ENCODE data around the gene PLET1.

PLET1 gene

DNA sequence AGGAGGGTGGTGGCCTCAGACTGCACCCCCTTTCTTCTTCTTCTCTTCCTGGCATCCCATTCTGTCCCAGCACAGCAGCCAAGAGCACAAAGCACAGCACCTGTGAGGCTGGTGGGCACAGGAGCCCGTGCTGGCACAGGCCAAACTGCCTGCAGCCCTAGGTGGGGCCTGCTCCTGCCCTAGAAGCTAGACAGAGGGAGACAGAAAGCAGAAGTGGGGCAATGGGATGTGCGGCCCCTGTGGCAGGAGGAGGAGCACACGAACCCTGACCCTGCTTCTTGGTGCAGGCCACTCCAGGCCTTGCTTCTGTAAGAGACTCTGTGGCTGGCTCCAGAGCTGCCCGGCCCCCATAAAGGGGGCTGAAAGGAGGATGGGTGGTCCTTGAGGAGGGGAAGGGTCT is 38.4 kb downstream of the PLET1 start:
- DNase-seq (ENCODE audit: extremely low read depth, low read depth) = no peak
- no peak overlapping the region for H3K4me3 ChIP-seq (replicated peaks; ENCODE audit: low read depth, low read length)
- TF ChIP-seq, protein P1, sequence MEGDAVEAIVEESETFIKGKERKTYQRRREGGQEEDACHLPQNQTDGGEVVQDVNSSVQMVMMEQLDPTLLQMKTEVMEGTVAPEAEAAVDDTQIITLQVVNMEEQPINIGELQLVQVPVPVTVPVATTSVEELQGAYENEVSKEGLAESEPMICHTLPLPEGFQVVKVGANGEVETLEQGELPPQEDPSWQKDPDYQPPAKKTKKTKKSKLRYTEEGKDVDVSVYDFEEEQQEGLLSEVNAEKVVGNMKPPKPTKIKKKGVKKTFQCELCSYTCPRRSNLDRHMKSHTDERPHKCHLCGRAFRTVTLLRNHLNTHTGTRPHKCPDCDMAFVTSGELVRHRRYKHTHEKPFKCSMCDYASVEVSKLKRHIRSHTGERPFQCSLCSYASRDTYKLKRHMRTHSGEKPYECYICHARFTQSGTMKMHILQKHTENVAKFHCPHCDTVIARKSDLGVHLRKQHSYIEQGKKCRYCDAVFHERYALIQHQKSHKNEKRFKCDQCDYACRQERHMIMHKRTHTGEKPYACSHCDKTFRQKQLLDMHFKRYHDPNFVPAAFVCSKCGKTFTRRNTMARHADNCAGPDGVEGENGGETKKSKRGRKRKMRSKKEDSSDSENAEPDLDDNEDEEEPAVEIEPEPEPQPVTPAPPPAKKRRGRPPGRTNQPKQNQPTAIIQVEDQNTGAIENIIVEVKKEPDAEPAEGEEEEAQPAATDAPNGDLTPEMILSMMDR (IDR thresholded peaks at IDR 0.05; ENCODE audit: low read depth, low read length, missing control alignments) = no peak

DNA sequence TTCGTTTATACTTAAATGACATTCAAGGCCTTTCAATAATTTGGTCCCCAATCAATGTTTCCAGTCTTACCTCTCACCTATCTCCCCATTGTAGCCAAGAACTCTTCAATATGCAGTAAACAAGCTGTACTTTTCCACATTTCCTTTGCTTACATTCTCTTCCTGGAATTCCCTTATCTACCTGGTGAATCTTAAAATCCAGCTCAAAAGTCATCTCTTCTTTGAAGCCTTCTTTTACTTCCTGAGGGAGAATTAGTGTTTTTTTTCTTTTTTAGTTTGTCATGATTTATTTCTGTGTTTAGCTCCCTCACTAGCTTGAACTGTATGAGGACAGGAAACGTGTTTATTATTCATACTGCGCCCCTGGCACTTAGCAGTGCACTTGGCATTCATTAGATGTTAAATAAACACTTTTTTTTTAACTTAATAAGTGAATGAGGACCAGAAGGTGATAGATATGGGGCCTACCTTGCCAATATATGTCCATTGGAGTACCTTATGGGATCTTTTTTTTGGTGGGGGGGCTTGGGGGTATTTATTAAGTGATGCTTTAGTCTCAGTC is 39.3 kb downstream of the PLET1 start:
- H3K4me3 ChIP-seq (replicated peaks; ENCODE audit: low read depth, low read length) = no peak overlapping the region
- TF ChIP-seq, protein P1 (IDR thresholded peaks at IDR 0.05; ENCODE audit: low read depth, low read length, missing control alignments) = no peak
- DNase-seq (ENCODE audit: extremely low read depth, low read depth) = no peak

DNA sequence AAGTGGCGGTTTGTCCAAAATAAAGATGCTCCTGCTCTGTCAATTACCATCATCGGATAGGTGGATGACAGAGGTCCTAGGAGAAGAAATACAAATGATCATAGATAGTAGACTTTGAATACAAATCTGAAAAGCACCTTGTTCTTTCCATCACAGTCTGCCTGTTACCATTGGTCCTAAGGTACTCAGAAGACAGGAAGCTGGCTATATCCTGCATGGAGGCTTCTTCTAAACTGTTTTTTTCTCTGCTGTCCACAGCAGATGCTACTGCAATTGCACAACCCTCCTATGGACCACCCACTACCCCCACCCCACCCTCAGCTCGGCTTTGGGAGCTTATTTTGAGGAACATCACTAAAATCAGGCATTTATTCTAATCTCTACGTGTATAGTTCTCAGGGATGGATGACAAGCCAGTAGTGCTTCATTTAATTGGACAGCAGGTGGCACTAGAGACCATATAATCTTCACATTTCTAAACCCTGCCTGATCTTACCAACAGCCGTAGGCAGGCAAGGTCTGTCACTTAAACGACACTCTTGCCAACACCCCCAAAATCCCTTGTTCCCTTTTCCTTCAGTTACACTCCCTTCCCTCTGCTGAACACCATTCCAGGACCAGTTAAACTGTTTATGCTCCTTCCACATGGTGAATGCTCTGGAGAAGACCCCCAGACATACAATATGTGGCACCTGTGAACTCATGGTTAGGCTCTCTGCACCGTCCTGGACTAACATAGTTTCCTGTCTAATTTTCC is 41.0 kb downstream of the PLET1 start:
- no peak overlapping the region for H3K4me3 ChIP-seq (replicated peaks; ENCODE audit: low read depth, low read length)
- peak; percentile 70 for DNase-seq (ENCODE audit: extremely low read depth, low read depth)
- TF ChIP-seq, protein P1 (IDR thresholded peaks at IDR 0.05; ENCODE audit: low read depth, low read length, missing control alignments) = peak; percentile 53

DNA sequence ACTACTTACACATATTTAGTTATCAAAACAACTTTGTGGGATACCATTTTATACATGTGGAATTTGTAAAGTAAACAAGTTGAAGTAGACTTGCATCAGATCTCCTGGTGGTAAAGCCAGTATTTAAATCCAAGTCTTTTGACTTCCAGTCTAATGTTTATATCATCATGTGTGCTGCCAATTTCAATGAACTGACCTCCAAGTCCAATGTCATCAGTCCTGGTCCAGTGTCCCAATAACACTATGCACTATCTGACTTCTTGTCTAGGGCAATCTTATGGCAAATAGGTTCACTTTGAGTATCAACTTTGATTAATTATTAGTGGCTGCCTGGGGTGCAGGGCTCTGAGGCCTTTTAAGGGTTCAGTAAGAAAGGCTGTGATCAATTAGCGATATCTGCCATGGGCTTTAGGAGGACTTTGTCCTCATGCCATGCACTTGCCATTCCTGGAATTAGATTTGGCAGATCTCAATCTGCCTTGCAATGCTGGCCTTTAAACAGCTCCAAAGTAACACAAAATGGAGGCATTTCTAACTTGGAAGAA is 44.0 kb downstream of the PLET1 start:
- TF ChIP-seq, protein P1 (IDR thresholded peaks at IDR 0.05; ENCODE audit: low read depth, low read length, missing control alignments) = no peak
- DNase-seq (ENCODE audit: extremely low read depth, low read depth) = no peak
- H3K4me3 ChIP-seq (replicated peaks; ENCODE audit: low read depth, low read length) = no peak overlapping the region

DNA sequence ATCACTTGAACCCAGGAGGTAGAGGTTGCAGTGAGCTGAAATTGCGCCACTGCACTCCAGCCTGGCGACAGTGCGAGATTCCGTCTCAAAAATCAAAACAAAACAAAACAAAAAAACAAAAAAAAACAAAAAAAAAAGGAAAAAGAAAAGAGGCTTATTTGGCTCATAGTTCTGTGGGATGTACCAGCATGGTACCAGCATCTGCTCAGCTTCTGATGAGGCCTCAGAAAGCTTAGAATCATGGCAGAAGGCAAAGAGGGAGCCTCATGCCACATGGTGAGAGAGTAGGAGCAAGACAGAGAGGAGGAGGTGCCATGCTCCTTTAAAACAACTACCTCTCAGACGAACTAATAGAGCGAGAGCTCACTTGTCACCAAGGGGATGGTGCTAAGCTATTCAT is 45.0 kb downstream of the PLET1 start:
- no peak overlapping the region for H3K4me3 ChIP-seq (replicated peaks; ENCODE audit: low read depth, low read length)
- TF ChIP-seq, protein P1 (IDR thresholded peaks at IDR 0.05; ENCODE audit: low read depth, low read length, missing control alignments) = no peak
- no peak for DNase-seq (ENCODE audit: extremely low read depth, low read depth)

DNA sequence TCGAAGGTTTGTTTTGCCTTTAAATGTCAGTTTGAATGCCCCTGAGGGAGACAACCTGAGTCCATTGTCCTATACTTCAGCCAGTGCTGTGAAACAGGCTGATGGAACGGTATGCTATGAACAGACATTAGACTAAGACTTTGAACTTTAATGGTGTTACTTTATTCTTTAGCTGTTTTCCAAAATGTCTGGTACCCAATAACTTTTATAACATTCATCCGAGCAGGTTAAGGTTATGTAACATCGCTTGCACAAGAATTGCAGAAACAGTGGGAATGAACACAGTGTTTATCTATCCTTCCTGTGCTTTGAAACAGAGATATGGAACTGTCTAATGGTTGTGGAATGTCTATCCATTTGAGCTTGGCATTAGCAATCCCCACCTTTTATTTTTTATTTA is 46.9 kb downstream of the PLET1 start:
- TF ChIP-seq, protein P1 (IDR thresholded peaks at IDR 0.05; ENCODE audit: low read depth, low read length, missing control alignments) = no peak
- DNase-seq (ENCODE audit: extremely low read depth, low read depth) = no peak
- H3K4me3 ChIP-seq (replicated peaks; ENCODE audit: low read depth, low read length) = no peak overlapping the region

Data from HFF-Myc (cell line).